ENCODE results near the gene PRPF18. TPM values are rescaled to one million over a fixed set of nuclear protein-coding genes. Genes with fewer than 3 reads are reported as not detected.

PRPF18 gene
- total RNA-seq, 2 donors from 2014 or later = 18.5 to 22.5 TPM

DNA sequence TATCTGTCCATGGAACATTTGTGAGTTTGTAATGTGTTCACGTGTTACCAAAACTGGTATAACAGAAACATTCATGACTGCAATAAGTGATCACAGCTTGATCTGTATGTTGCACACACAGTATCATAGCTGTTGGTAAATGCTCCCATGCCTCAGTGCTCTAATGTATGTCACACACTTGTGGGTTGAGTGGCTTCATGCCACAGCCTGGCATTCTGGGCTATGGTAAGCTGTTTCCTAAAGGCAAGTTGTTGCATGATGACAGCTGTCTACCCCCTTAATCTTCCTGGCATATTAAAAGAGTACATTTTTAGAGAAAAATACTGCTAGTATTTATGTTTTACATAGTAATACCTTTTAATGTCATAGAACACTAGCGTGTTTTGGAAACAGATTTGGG is 35.2 kb downstream of the PRPF18 start:
- Mint-ChIP-seq H3K36me3 (ENCODE audit: low read depth) (peaks cover 47% of the 10 kb centered on the region), H3K27ac (no peak overlapping the region), H3K4me1 (no peaks in the 10 kb centered on the region), H3K27me3 (no peaks in the 10 kb centered on the region), H3K4me3 (no peak overlapping the region), H3K9me3 (no peaks in the 10 kb centered on the region)
- no peak for ATAC-seq (replicated peaks)

- no peak for ATAC-seq (replicated peaks)
- peaks cover 34% of the 10 kb centered on the region for H3K36me3 Mint-ChIP-seq (ENCODE audit: low read depth)
- no peaks in the 10 kb centered on the region for H3K27me3 Mint-ChIP-seq
- no peak overlapping the region for H3K27ac Mint-ChIP-seq
- H3K4me1 Mint-ChIP-seq = no peaks in the 10 kb centered on the region
- no peak overlapping the region for H3K4me3 Mint-ChIP-seq
- H3K9me3 Mint-ChIP-seq = no peaks in the 10 kb centered on the region
Measured at GRCh38 chr10:13624630-13625029, 37.9 kb downstream of the PRPF18 start.

DNA sequence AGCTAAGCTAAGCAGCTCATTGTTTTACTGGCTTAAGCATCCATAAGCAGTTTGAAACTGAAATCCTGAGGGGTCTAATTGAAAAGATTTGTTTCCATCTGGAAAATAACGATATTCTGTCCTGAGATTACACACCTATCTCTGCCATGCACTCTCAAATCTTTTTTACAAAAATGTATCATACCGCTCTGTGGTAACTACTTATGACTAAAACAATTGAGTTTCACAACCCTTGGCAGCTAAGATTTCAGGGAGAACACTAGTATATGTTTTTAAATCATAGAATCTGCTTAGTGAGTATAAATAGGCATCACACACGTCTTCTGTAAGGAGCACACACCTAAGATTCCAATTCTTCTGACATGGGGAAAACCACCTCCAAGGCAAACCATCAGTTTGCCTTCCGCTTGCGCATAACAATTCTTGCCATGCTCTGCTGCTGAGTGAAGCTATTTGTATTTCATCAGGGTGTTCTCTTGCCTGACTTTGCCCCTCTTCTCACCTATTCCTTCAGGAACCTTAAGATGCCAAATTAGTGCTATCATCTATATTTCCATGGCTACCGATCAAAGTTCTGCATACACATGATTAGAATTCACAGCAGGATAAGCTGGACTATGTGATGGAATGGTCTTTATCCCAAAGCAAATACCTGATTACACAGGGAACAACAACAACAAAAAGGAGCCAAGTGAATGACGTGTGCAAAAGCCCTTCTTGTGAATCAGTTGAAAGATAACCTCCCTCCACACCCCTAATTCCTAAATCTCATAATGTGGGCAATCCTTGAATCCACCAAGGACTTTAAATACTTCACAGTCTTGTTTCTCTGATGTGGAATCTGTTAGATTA is 40.9 kb downstream of the PRPF18 start:
- H3K9me3 Mint-ChIP-seq = no peaks in the 10 kb centered on the region
- peak; percentile 53 for ATAC-seq (replicated peaks)

GRCh38 chr10:13628661-13629060 is 41.9 kb downstream of the PRPF18 start:
- H3K4me1 Mint-ChIP-seq = no peaks in the 10 kb centered on the region
- H3K9me3 Mint-ChIP-seq = no peaks in the 10 kb centered on the region
- no peaks in the 10 kb centered on the region for H3K27me3 Mint-ChIP-seq
- no peak overlapping the region for H3K27ac Mint-ChIP-seq
- no peak for ATAC-seq (replicated peaks)
- peaks cover 62% of the 10 kb centered on the region for H3K36me3 Mint-ChIP-seq (ENCODE audit: low read depth)
- no peak overlapping the region for H3K4me3 Mint-ChIP-seq

More for the DNA sequence above, 40.9 kb downstream of the PRPF18 start:
- peaks cover 58% of the 10 kb centered on the region for H3K36me3 Mint-ChIP-seq (ENCODE audit: low read depth)
- H3K4me1 Mint-ChIP-seq = no peaks in the 10 kb centered on the region
- H3K27me3 Mint-ChIP-seq = no peaks in the 10 kb centered on the region
- no peak overlapping the region for H3K27ac Mint-ChIP-seq
- no peak overlapping the region for H3K4me3 Mint-ChIP-seq

GRCh38 chr10:13629116-13629515 is 42.4 kb downstream of the PRPF18 start:
- no peak for ATAC-seq (replicated peaks)

GRCh38 chr10:13630231-13630630 is 43.5 kb downstream of the PRPF18 start:
- no peak overlapping the region for H3K27ac Mint-ChIP-seq
- ATAC-seq (replicated peaks) = no peak
- peaks cover 56% of the 10 kb centered on the region for H3K36me3 Mint-ChIP-seq (ENCODE audit: low read depth)
- H3K27me3 Mint-ChIP-seq = no peaks in the 10 kb centered on the region
- no peaks in the 10 kb centered on the region for H3K4me1 Mint-ChIP-seq
- H3K4me3 Mint-ChIP-seq = no peak overlapping the region
- no peaks in the 10 kb centered on the region for H3K9me3 Mint-ChIP-seq

More at GRCh38 chr10:13629116-13629515, 42.4 kb downstream of the PRPF18 start:
- Mint-ChIP-seq H3K36me3 (ENCODE audit: low read depth) (peaks cover 62% of the 10 kb centered on the region), H3K27me3 (no peaks in the 10 kb centered on the region), H3K27ac (no peak overlapping the region), H3K9me3 (no peaks in the 10 kb centered on the region), H3K4me3 (no peak overlapping the region), H3K4me1 (no peaks in the 10 kb centered on the region)

DNA sequence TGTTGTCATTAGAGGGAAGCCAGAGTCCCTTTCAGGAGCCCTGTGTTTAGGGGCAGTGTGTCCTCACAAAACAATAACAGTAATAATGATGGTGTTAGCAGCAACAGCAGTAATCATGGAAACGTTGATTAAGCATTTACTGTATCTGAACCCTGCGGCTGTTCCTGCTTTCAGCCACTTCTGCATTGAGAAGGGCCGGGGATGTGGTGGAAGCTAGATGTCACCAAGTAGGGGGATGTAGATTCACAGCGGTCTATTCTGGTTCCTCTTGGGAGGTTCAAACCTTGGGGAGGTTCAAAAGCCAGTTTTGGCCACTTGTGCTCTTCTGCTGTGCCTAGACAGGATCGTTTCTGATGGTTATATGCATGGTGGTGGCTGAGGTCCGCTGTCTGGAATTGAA is 44.8 kb downstream of the PRPF18 start:
- Mint-ChIP-seq H3K36me3 (ENCODE audit: low read depth) (peaks cover 65% of the 10 kb centered on the region), H3K4me3 (no peak overlapping the region), H3K9me3 (no peaks in the 10 kb centered on the region), H3K27me3 (no peaks in the 10 kb centered on the region), H3K27ac (no peak overlapping the region), H3K4me1 (no peaks in the 10 kb centered on the region)
- ATAC-seq (replicated peaks) = no peak

DNA sequence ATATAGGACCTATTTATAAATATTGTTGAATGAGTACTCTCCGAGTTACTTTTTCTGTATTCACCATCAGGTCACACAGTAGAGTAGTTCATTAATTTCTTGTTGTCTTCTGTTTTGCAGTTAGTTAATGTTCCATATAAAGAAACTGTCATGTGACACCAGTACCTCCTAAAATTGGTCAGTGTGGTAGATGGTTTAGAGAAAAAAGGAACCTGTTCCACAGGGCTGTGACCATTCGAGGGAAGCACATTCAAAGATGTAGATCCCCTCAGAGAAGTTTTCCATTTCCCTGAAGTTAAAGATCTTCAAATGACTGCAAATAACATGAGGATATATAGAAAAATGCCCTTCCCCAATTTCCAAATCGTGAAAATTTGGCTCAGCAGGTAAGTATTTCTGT is 45.7 kb downstream of the PRPF18 start:
- Mint-ChIP-seq H3K9me3 (no peaks in the 10 kb centered on the region), H3K27me3 (no peaks in the 10 kb centered on the region), H3K4me3 (no peak overlapping the region), H3K27ac (no peak overlapping the region), H3K4me1 (no peaks in the 10 kb centered on the region), H3K36me3 (ENCODE audit: low read depth) (peaks cover 72% of the 10 kb centered on the region)
- no peak for ATAC-seq (replicated peaks)

DNA sequence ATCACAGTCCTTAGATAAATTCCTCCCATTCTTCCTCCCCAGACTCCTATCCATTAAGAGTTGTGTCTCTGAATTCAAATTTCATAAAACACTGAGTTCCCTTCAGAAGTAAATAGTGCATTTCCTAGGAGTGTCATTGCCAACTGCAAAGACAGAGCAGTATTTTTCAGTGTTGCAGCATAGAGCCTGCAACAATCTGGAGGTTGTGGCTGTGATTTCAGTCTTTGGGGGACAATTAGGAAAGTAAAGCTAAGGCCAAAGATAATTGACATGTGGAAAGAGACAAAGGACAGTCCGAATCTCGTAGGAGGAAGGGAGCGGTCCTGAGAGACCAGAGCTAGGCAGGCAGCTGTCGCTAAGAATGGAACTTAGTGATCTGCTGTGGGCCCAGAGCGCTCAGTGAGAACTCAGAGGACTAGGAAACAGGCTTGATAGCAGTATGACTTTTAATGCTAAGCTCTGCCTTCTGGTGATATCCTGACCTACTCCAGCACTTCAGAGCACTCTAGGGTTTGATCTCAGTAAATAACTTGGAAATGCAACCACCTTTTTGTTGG is 46.2 kb downstream of the PRPF18 start:
- no peak overlapping the region for H3K4me3 Mint-ChIP-seq

DNA sequence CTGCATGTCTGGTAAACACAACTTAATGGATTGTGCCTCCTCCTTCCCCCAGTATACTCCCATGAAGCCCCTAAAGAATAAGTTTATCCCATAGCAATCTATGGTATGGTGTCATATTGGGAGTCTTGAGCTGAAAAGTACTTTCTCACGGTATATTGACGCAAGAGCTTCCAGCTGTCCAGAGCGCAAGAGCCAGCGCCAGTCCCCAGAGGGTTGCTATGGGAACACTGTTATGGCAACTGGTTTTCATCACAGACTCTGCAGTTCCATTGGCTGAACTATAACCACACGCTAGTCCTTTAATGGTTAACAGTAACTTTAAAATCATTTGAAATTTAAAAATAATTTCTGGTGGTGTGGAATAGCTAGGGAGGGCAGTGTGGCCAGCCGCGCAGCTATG is 46.9 kb downstream of the PRPF18 start:
- Mint-ChIP-seq H3K9me3 (no peaks in the 10 kb centered on the region), H3K27me3 (no peaks in the 10 kb centered on the region)

More for the DNA sequence above, 46.2 kb downstream of the PRPF18 start:
- no peak for ATAC-seq (replicated peaks)
- Mint-ChIP-seq H3K27me3 (no peaks in the 10 kb centered on the region), H3K9me3 (no peaks in the 10 kb centered on the region), H3K36me3 (ENCODE audit: low read depth) (peaks cover 77% of the 10 kb centered on the region), H3K4me1 (no peaks in the 10 kb centered on the region), H3K27ac (no peak overlapping the region)

GRCh38 chr10:13634207-13634606 is 47.4 kb downstream of the PRPF18 start:
- Mint-ChIP-seq H3K27ac (no peak overlapping the region), H3K36me3 (ENCODE audit: low read depth) (peaks cover 79% of the 10 kb centered on the region), H3K4me3 (no peak overlapping the region)

More for the DNA sequence above, 46.9 kb downstream of the PRPF18 start:
- Mint-ChIP-seq H3K4me3 (no peak overlapping the region), H3K4me1 (no peaks in the 10 kb centered on the region), H3K27ac (no peak overlapping the region), H3K36me3 (ENCODE audit: low read depth) (peaks cover 80% of the 10 kb centered on the region)
- no peak for ATAC-seq (replicated peaks)

GRCh38 chr10:13636776-13637175 is 50.0 kb downstream of the PRPF18 start:
- no peak for ATAC-seq (replicated peaks)
- Mint-ChIP-seq H3K27ac (no peak overlapping the region), H3K4me3 (no peak overlapping the region), H3K4me1 (no peaks in the 10 kb centered on the region), H3K9me3 (peaks cover 14% of the 10 kb centered on the region), H3K27me3 (no peaks in the 10 kb centered on the region), H3K36me3 (ENCODE audit: low read depth) (peaks cover 78% of the 10 kb centered on the region)

More at GRCh38 chr10:13634207-13634606, 47.4 kb downstream of the PRPF18 start:
- H3K9me3 Mint-ChIP-seq = no peaks in the 10 kb centered on the region
- H3K4me1 Mint-ChIP-seq = no peaks in the 10 kb centered on the region
- no peaks in the 10 kb centered on the region for H3K27me3 Mint-ChIP-seq
- no peak for ATAC-seq (replicated peaks)

- H3K36me3 Mint-ChIP-seq (ENCODE audit: low read depth) = peaks cover 78% of the 10 kb centered on the region
- no peak overlapping the region for H3K27ac Mint-ChIP-seq
- H3K4me1 Mint-ChIP-seq = no peaks in the 10 kb centered on the region
- ATAC-seq (replicated peaks) = no peak
- H3K9me3 Mint-ChIP-seq = peaks cover 19% of the 10 kb centered on the region
- no peaks in the 10 kb centered on the region for H3K27me3 Mint-ChIP-seq
- no peak overlapping the region for H3K4me3 Mint-ChIP-seq
Measured at GRCh38 chr10:13637303-13637856, 50.6 kb downstream of the PRPF18 start.

DNA sequence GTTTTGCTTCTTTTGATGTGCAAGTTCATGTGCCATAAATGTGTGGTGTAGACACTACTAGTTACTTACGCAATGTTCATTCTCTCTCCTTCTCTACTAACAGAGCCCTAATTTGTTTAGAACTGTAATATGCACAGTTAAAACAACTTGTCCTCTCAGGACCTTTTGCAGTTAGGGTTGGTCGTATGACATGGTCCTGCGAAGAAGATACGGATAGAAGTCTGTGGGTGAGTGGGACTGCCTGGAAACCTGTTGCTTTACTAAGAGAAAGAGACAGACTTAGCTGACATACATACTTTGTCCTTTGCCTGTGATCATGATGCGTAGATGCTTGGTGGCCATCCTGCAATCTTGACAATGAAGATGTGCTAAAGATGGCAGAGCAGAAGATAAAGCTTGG is 51.1 kb downstream of the PRPF18 start:
- H3K4me1 Mint-ChIP-seq = no peaks in the 10 kb centered on the region
- peaks cover 20% of the 10 kb centered on the region for H3K9me3 Mint-ChIP-seq
- peaks cover 78% of the 10 kb centered on the region for H3K36me3 Mint-ChIP-seq (ENCODE audit: low read depth)
- no peak overlapping the region for H3K4me3 Mint-ChIP-seq
- ATAC-seq (replicated peaks) = no peak
- no peaks in the 10 kb centered on the region for H3K27me3 Mint-ChIP-seq
- H3K27ac Mint-ChIP-seq = no peak overlapping the region

DNA sequence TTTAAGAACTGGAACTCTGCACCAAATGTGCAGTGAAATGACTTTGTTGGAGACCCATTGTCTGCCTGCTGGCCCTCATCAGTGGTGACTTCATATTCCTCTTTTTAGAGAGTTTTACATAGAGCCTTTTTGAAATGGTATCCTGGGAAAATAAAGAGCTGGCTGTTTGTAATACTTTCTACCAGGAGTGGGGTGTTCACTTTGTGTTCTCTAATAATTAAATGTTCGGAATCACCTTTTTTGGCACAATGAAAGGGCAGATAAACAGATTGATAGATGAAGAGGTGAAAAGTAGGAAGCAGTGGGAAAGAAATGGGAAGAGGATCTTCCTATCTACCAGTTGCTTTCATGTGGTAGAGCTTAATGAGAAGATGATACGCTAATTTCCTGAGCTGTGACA is 55.5 kb downstream of the PRPF18 start:
- no peak overlapping the region for H3K27ac Mint-ChIP-seq
- H3K36me3 Mint-ChIP-seq (ENCODE audit: low read depth) = peaks cover 78% of the 10 kb centered on the region

More for the DNA sequence above, 55.5 kb downstream of the PRPF18 start:
- no peaks in the 10 kb centered on the region for H3K4me1 Mint-ChIP-seq
- peaks cover 20% of the 10 kb centered on the region for H3K9me3 Mint-ChIP-seq
- no peak overlapping the region for H3K4me3 Mint-ChIP-seq
- ATAC-seq (replicated peaks) = no peak
- no peaks in the 10 kb centered on the region for H3K27me3 Mint-ChIP-seq
